Measurements from ENCODE around the gene PARP15. TPM values are rescaled to one million over a fixed set of nuclear protein-coding genes. Genes with fewer than 3 reads are reported as not detected.
A peak's percentile ranks its signal among the peaks of the same experiment; 100 is the strongest.

PARP15 gene
- total and polyA plus RNA-seq, 2 experiments from 2014 or later, result 0.39 to 0.87 TPM

- peaks cover 5% of the 10 kb centered on the region for H3K27me3 Mint-ChIP-seq (ENCODE audit: insufficient read depth, low read depth, poor library complexity)
- H3K27me3 ChIP-seq (ENCODE audit: insufficient read depth), result no peaks in the 10 kb centered on the region
- ATAC-seq, result no peak
- H3K4me3 ChIP-seq, result no peak overlapping the region
- H3K36me3 ChIP-seq (ENCODE audit: insufficient read depth), result no peaks in the 10 kb centered on the region
- TF ChIP-seq POLR2AphosphoS5 (IDR thresholded peaks at IDR 0.05; ENCODE audit: low read depth), result no peak
- no peak for TF ChIP-seq ZNF331 (CRISPR knock-in tag; IDR thresholded peaks at IDR 0.05; ENCODE audit: low read depth)
- TF ChIP-seq, protein P1, sequence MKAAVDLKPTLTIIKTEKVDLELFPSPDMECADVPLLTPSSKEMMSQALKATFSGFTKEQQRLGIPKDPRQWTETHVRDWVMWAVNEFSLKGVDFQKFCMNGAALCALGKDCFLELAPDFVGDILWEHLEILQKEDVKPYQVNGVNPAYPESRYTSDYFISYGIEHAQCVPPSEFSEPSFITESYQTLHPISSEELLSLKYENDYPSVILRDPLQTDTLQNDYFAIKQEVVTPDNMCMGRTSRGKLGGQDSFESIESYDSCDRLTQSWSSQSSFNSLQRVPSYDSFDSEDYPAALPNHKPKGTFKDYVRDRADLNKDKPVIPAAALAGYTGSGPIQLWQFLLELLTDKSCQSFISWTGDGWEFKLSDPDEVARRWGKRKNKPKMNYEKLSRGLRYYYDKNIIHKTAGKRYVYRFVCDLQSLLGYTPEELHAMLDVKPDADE (IDR thresholded peaks at IDR 0.05), result no peak
- TF ChIP-seq EZH2 (IDR thresholded peaks at IDR 0.05; ENCODE audit: low read depth, unreplicated experiment), result no peak
- TF ChIP-seq NANOG (IDR thresholded peaks at IDR 0.05; ENCODE audit: borderline replicate concordance), result no peak
- no peak for TF ChIP-seq JUNB (IDR thresholded peaks at IDR 0.05; ENCODE audit: unreplicated experiment)
- no peak for TF ChIP-seq REST (IDR thresholded peaks at IDR 0.05; ENCODE audit: unreplicated experiment)
- no peak for TF ChIP-seq CTCF (conservative IDR thresholded peaks at IDR 0.05; ENCODE audit: low read depth in 2 of 2)
- no peak for TF ChIP-seq CREB1 (CRISPR knock-in tag; IDR thresholded peaks at IDR 0.05; ENCODE audit: low read depth)
- no peak for TF ChIP-seq EZH2phosphoT487 (IDR thresholded peaks at IDR 0.05; ENCODE audit: unreplicated experiment)
- no peak for TF ChIP-seq ZNF114 (CRISPR knock-in tag; IDR thresholded peaks at IDR 0.05)
- no peak for TF ChIP-seq STAT1 (IDR thresholded peaks at IDR 0.05; ENCODE audit: unreplicated experiment)
- TF ChIP-seq ZNF462 (CRISPR knock-in tag; IDR thresholded peaks at IDR 0.05), result no peak
- peak overlapping the region; percentile 56; the same call in 1 of the 2 replicates for H2AFZ ChIP-seq
- no peaks in the 10 kb centered on the region for H3K9me2 ChIP-seq (ENCODE audit: insufficient read depth)
- H3F3A ChIP-seq (replicated peaks; ENCODE audit: low read depth), result no peaks in the 10 kb centered on the region
- H3K9me3 Mint-ChIP-seq, result peaks cover 7% of the 10 kb centered on the region; the same call in 2 of the 3 replicates
- H3K4me3 Mint-ChIP-seq, result no peak overlapping the region
- peaks cover 11% of the 10 kb centered on the region; the same call in 1 of the 2 replicates for H3K4me1 ChIP-seq (ENCODE audit: insufficient read depth)
- H3K27ac ChIP-seq (ENCODE audit: low read depth), result no peak overlapping the region
- no peak overlapping the region for H3K27ac Mint-ChIP-seq
- H3K79me2 ChIP-seq (replicated peaks; ENCODE audit: insufficient read depth), result no peaks in the 10 kb centered on the region
- no peaks in the 10 kb centered on the region for H3K4me1 Mint-ChIP-seq
- no peaks in the 10 kb centered on the region for H4K20me1 ChIP-seq (replicated peaks; ENCODE audit: insufficient read depth)
- H3K36me3 Mint-ChIP-seq (ENCODE audit: low read depth), result no peaks in the 10 kb centered on the region; the same call in 2 of the 3 replicates
- no peak overlapping the region for H3K4me2 ChIP-seq
- DNase-seq (ENCODE audit: low spot score), result no peak
Observed at GRCh38 chr3:122665881-122666280, 88.4 kb downstream of the PARP15 start.
